HG02981 (cell line): Measurements from ENCODE around the gene TYSND1.
A peak's percentile ranks its signal among the peaks of the same experiment; 100 is the strongest.
"Not testable (repeated sequence)": the region's sequence is repeated elsewhere in the genome, so short reads cannot be mapped to it uniquely, and the experiment has no call there.

Source experiments
- ATAC-seq: cut with Tn5 transposase; IDR thresholded peaks from one replicate; pipeline ENCODE4 v1.9.1; 2021; ENCODE audit warnings: mild to moderate bottlenecking, moderate library complexity; ENCODE audit not compliant: unreplicated experiment

Gene TYSND1, protein sequence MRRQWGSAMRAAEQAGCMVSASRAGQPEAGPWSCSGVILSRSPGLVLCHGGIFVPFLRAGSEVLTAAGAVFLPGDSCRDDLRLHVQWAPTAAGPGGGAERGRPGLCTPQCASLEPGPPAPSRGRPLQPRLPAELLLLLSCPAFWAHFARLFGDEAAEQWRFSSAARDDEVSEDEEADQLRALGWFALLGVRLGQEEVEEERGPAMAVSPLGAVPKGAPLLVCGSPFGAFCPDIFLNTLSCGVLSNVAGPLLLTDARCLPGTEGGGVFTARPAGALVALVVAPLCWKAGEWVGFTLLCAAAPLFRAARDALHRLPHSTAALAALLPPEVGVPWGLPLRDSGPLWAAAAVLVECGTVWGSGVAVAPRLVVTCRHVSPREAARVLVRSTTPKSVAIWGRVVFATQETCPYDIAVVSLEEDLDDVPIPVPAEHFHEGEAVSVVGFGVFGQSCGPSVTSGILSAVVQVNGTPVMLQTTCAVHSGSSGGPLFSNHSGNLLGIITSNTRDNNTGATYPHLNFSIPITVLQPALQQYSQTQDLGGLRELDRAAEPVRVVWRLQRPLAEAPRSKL

DNA sequence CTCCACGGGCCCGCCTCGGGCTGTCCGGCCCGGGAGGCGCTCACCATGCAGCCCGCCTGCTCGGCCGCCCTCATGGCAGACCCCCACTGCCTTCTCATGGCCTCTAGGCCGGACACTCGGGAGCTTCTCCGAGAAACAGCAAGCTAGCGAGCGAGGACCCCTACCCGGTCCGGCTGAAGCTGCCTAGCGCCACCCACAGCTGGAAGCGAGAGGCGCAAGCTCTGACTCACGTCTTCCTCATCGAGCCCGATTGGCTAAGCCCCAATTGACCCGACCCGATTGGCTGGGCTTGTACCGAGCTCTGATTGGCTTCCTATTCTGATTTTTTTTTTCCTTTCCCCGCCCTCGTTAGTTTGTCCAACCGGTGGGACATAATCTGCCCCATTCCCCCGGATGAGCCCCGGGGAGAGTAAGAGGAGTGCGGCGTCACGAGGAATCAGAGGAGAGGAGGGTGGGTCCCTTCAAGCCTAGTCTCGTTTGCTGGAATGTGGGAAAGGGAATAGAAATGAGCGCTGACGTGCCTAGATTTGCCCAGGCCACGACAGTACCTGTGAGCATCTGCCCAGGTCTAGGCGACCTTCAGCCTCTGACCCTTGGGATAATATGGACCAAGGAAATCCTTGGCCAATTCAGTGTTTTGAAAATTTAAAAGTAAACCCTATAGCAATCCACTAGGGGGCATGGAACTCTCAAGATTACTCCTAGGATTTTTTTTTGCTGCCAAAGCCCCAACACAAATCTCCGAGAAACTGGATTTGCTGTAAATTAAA lies at the start of gene TYSND1:
TYSND1 (minus strand) TSS at position 212 of the 770 bp plus-strand sequence; CDS start at position 98, 114 bp downstream.
- ATAC-seq = peak; percentile 91

DNA sequence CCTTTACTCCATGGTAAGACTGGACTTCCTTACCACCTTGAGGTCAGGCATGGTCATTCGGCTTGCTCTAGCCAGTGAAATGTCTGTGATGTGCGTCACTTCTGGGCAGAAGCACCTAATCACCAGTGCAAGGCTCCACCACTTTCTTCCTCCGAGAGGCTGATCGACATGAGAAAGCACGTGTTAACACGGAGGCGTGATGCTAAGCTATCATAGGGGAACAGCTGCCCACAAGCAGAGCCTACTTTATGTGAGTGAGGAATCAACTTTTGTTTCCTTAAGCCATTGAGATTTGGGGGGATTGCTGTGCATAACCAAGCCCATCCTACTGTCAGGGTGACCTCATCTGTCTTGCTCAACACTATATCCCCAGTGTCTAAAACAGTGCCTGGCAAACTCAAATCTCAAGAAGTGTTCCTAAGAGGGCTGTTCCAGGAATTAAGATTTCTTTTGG lies 46.9 kb upstream of the TYSND1 start:
- no peak for ATAC-seq

DNA sequence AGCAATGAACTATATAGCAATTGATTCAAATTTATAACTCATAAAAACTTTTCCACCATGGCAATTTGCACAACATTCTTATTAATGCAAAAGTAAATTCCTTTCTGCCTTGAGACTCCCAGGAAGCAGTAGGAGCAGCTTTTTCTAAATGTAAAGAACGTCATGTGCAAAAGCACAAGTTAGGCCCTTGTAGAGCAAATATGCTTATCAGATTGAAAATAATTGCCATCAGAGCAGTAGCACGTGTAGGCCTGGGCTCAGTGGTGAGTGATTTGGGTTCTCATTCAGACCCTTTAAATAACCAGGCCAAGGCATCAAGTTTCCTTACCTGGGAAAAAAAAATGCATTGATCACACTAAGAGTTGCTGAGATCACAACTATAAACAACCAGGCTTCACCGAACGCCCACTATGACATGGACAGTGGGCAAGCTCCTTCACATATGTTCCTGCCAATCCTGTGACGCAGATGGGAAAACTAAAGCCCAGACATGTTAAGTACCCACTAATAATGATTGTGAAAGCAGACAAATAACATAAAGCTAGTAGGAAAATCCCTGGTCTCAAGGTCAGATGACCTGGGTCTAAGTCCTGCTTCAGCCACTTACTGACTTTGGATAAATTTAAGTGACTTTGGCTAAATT lies 45.9 kb upstream of the TYSND1 start:
- no peak for ATAC-seq

DNA sequence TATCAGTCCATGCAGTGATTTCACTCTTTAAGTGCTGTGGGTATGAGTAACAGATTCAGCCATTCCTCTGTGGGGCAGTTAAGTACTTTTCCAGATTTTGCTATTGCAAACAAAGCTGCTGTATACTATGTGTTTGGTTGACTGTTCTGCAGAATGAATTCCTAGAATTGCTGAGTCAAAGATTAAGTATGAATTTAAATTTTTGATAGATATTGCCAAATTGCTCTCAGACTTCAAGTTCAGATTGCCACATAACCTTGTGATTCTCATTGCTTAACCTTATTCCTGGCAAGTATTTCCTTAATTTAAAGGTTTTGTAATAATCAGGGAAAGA lies 45.4 kb upstream of the TYSND1 start:
- no peak for ATAC-seq

DNA sequence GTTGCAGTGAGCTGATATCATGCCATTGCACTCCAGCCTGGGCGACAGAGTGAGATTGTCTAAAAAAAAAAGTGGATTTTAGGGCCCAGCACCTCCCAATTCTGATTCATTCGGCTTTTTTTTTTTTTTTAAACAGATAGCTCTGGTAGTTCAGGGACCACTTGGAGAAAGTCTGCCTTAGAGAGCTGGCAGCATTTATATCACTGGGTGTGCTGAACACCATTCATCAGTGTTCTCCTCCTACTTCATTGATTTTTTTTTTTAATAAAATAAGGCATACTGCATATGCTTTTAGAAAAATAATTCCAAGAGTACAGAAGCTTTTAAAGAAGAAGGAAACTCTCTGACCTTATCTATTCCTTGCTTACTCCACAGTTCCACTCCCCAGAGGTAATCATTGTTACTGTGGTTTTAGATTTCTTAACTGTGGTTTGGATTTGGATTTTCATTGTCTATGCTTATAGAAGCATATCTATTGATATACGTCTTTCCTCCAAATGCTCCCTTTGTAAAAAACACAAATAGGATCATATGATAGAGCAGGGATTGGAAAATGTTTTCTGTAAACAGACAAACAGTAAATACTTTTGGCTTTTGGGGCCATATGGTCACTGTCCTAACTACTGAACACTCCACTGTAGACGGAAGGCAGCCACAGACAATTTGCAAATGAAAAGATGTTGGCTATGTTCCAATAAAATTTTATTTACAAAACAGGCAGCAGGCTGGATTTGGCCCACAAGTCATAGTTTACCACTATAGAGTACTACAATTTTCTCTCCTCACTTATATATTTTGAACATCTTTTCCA lies 44.9 kb upstream of the TYSND1 start:
- ATAC-seq = no peak

DNA sequence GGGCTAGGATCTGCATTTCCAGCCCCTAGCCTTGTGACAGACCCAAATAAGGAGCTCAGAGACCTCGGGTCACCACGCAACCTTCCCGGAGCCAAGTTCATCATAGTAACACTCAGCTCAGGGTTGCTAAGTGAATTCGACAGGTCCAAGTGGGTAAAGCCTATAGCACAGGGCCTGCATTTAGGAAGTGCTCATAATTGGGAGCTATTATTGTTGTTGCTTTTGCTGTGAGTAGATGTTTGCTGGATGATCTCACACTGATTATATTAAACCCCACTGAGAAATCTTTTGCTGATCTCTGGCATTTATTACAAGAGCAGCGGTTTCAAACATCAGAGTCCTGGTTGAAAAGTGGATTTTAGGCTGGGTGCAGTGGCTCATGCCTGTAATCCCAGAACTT lies 44.1 kb upstream of the TYSND1 start:
- no peak for ATAC-seq

DNA sequence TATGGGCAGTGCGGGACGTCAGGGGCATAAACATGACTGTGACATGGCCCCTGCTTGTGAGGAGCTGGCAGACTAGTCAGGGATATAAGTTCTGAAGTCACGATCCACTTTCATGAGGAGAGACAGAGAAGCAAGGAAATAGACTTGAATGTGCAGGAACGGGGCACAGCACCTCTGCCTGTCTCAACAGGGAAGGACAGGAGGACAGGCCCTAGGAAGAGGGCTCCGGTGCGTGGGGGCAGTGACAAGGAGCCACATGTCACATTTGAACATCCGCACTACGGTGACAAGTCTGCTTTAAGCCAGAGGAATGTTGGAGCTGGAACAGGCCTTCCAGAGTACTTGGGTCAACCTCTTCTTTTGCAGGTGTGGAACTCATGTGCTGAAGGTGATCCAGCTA lies 43.6 kb upstream of the TYSND1 start:
- ATAC-seq = no peak

DNA sequence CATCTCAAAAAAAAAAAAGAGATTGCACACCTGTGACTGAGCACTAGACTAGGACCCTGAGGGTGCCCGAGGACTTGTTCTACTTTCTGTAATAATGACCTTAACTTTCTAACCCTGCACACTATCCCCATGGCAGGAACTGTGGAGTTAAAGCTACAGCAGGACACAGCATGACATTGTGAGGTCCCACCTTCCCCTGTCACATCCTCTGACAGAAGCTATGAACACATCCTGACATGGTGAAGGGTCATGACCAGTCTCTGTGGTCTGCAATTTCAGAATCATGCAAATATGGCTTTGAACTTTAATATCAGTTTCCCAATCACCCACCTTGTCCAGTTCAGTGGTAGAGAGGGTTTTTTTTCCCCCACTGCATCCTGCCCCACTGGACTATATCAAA lies 42.3 kb upstream of the TYSND1 start:
- ATAC-seq = no peak

DNA sequence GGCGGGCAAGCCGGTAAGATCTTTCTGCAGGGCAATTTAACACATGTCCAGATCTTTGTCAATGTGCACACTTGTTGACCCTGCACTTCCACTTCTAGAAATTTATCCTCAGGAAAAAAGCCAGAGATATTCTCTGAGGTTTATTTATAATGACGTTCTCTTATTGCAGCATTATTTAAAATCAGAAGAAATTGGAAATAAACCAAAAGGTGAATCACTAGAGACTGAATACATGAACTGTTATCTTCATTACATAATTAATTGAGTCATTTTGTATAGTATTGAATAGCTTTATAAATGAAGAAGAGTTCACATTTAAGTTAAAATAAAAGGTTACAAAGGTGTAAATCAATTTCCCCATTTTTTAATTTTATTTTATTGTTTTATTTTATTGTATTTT lies 40.1 kb upstream of the TYSND1 start:
- no peak for ATAC-seq

DNA sequence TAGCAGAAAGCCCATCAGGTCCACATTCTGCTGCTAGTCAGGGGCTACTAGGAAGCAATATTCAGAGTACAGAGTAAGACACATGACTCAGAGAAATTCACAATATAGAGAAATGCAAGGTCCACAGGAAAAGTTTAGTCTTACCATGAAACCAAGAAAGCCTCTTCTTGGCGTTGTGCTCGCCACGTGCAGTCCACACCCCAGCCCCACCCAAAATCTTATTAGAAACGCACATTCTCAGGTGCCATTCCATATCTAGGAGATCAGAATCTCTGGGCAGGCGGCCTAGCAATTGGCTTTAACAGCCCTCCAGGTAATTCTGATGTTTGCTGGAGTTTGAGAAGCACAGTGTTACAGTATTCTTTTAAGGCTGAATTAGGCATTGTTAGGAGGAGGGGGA lies 39.6 kb upstream of the TYSND1 start:
- no peak for ATAC-seq

DNA sequence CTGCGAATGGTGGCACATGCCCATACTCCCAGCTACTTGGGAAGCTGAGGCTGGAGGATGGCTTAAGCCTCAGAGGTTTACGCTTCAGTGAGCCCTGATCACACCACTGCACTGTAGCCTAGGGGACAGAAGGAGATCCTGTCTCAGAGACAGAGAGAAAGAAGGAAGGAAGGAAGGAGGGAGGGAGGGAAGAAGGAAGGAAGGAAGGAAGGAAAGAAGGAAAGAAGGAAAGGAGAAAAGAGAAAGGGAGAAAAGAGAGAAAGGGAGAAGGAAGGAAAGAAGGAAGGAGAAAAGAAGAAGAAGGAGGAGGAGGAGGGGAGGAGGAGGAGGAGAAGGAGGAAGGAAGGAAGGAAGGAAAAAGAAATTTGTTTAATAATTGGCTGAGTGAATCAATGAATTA lies 36.8 kb upstream of the TYSND1 start:
- no peak for ATAC-seq

DNA sequence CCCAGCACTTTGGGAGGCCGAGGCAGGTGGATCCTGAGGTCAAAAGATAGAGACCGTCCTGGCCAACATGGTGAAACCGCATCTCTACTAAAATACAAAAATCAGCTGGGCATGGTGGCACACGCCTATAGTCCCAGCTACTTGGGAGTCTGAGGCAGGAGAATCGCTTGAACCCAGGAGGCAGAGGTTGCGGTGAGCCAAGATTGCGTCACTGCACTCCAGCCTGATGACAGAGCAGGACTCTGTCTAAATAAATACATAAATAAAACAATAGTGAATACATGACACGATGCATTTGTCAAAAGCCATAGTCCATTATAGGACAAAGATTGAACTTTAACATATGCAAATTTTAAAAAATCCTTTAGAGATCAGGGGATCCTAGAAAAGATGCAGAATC lies 32.7 kb upstream of the TYSND1 start:
- not testable (repeated sequence) for ATAC-seq

DNA sequence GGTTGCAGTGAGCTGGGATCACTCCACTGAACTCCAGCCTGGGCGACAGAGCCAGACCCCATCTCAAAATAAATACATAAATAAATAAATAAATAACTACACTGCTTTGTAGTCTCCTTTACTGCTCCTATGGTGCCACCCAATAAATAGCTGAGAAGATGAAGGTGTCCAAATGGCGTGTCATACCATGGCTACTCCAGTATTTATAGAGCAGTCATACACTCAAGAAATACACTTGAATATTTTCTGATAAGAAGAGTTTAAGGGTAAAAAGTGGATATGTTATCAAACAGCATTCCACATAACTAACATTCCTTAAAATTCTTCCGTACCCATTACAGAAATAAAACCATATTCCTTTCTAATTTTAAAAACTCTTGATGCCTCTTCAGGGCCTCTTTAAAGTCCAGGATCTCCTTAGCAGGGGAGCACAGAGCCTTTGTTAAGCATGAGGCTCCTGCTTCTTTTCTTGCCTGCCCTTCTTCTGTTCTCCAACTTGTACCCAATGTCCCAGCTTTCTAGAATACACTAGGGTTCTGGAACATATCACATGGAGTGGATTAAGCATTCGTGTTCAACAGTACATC lies 31.7 kb upstream of the TYSND1 start:
- no peak for ATAC-seq

DNA sequence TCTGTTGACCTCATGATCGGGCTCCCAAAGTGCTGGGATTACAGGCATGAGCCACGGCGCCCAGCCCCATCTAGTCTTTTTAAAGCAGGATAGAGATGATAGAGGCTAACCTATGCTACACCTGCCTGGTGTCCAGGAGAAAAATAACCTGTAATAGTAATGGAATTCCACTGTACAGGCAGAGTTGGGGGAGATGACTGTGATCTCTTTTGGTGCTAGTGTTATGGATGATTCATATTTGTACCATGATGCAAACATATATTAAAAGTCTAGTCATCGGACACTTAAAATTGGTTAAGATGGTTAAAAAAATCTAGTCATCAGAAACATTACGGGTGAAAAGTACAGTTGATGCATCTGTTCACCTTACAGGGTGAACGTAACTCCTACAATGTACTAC lies 29.9 kb upstream of the TYSND1 start:
- ATAC-seq = no peak

DNA sequence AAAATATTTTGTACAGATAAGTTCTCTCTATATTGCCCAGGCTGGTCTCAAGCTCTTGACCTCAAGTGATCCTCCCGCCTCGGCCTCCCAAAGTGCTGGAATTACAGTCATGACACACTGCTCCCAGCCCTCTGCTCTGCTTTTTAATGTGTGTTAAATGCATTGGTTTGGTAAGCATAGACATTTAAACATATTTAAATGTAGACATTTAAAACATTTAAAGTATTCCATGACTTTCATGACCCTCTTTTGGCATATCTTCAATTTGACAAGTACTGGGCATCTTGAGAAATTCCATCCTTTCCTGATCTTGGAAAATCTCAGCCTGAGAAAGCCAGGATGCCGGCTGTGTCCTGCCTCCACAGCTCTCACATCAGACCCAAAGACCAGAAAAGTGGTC lies 29.0 kb upstream of the TYSND1 start:
- no peak for ATAC-seq

DNA sequence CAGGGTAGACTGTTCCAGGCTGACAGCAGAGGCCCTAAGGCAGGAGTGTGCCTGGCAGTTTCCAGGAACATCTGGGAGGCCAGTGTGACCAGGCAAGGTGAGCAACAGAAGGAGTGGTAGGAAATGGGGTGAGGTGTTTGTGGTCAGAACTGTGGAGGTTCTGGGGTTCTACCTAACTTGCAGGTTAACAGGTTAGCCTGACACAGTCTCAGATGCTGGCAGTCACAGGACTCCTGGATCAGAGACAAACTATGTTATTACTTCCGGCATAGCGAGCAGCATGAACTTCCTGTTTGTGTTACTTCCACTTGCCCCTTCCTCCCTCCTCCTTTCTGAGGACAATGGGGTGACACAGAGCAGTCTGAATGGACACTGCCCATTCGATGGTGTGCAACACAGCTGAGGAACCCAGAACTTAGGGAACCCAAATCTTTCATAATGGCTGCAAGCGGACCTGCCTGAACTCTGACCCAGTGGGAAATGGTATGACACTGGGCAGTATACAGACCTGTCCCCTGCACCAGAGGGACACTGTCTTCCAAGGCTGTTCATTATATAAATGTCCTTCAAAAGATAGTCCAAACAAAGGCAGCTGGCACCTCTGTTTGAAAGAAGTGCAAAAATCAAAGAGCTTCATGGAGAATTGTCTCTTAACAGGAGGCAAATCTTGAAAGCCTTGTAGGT lies 27.7 kb upstream of the TYSND1 start:
- no peak for ATAC-seq

DNA sequence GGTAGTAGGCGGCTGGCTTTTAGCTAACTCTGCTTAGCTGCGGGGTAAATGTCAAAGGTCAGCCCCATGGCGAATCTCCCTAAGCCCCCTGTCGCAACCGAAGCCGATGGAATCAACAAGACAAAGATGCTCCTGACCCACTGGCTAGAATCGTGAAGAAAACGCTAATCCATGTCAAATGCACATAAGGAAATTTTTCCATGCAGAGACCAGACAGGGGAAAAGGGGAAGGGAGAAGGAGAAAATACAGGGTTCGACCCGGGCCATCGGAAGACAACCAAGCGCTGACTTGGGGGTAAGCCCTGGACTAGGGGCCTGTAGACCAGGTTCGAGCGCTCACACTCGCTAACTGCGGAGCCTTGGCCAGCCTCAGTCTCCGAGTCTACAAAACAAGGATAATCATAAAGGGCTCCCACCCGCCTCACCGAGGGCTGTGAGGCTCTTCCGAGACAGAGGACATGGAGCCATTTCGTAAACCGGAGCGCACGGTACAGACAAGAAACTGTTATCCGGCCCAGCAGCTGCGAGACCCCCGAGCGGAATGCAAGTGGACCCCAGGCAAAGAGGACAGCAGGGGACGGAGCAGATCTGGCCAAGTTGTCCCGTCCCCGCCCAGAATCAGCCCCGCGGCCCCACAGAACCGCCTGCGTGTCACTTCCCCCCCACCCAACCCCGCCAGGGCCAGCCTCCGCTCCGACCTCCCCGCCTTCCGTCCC lies 23.3 kb upstream of the TYSND1 start:
- no peak for ATAC-seq

DNA sequence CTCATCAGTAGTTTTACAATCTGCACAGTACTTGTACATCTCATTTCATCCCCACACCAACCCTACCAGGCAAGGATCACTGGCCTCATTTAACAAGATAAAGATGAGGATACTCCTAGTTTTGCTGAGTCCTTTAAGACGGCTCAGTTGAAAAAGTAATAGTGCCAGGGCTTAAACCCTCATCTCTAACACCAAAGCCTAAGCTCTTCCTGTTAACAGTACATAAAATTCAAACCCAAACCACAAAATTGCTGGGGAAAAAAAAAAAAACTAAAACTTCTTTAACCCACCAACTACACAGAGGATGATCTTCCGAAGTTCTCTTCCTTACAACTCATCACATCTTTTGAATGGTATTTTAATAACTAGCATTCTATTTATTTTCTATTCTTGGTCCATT lies 22.5 kb upstream of the TYSND1 start:
- ATAC-seq = no peak

DNA sequence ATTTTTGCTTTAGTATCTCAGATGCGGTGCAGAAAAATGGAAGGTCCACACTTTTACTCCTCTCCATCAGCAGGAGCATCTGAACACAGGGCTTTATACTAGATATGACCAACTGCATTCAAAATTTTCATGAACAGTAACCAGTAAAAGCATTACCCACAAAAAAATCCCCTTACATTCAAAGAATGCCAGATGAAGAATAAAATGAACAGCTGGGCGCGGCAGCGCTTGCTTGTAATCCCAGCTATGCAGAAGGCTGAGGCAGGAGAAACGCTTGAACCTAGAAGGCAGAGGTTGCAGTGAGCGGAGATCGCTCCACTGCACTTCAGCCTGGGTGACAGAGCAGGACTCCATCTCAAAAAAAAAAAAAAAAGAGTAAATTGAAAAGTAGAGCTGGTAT lies 20.7 kb upstream of the TYSND1 start:
- ATAC-seq = no peak
